GM12878 (cell line): ENCODE measurements around the gene TOMM40.

Experiments
- BHLHE40 ChIP-seq, 2 experiments: fragments of 450-650 bp in 1 of 2; IDR thresholded peaks; 2 replicates each; pipeline ENCODE4 v1.6.1; 2011 to 2017; ENCODE audit warnings: low read depth in 2 of 2, borderline replicate concordance in 1 of 2, improper control_type of control experiment in 1 of 2, low read length in 1 of 2, mild to moderate bottlenecking in 1 of 2
- CHD2 ChIP-seq: IDR thresholded peaks from 2 replicates; pipeline ENCODE4 v1.6.1; 2011; ENCODE audit warnings: low read depth, low read length, improper control_type of control experiment, borderline replicate concordance
- CTCF ChIP-seq, 3 experiments: IDR thresholded peaks in 2 of 3; conservative IDR thresholded peaks in 1 of 3; 2 replicates each; pipeline ENCODE4 v1.5.1; 2011; ENCODE audit warnings: low read depth in 3 of 3, low read length in 3 of 3, mild to moderate bottlenecking in 3 of 3, control low read depth in 2 of 3, moderate library complexity in 2 of 3, inconsistent platforms in 1 of 3, mixed read lengths in 1 of 3; ENCODE audit not compliant: control insufficient read depth in 2 of 3, insufficient read depth in 1 of 3; ENCODE audit errors: extremely low read depth in 1 of 3
- EP300 ChIP-seq, 2 experiments: fragments of 150-350 bp in 1 of 2; IDR thresholded peaks; 2 replicates each; pipeline ENCODE4 v1.6.1; 2011 to 2012; ENCODE audit warnings: low read depth in 2 of 2, low read length in 2 of 2, borderline replicate concordance in 1 of 2, improper control_type of control experiment in 1 of 2, inconsistent platforms in 1 of 2; ENCODE audit not compliant: control insufficient read depth in 1 of 2
- EZH2 ChIP-seq: IDR thresholded peaks from 2 replicates; pipeline ENCODE4 v1.6.1; 2012; ENCODE audit warnings: low read depth, mild to moderate bottlenecking, control low read depth, inconsistent platforms, low read length, borderline replicate concordance; ENCODE audit not compliant: control insufficient read depth
- IKZF1 ChIP-seq: fragments of 450-650 bp; conservative IDR thresholded peaks from 2 replicates; pipeline ENCODE4 v1.6.1; 2017; ENCODE audit warnings: antibody characterized with exemption, mild to moderate bottlenecking
- RBBP5 ChIP-seq: fragments of 200-600 bp; sonication (generic); conservative IDR thresholded peaks from 2 replicates; pipeline ENCODE4 v1.6.1; 2016
- TARDBP ChIP-seq: IDR thresholded peaks from 2 replicates; pipeline ENCODE4 v1.6.1; 2016; ENCODE audit warnings: borderline replicate concordance

GRCh38 chr19:44951179-44952159, 60.4 kb downstream of the TOMM40 start:
- TF ChIP-seq CTCF (IDR thresholded peaks at IDR 0.05 in 2 of 3, conservative IDR thresholded peaks at IDR 0.05 in 1 of 3; ENCODE audit: control insufficient read depth in 2 of 3, extremely low read depth in 1 of 3, insufficient read depth in 1 of 3, low read depth in 3 of 3, low read length in 3 of 3) (peak; percentile 67 to 80 (median 78)), CHD2 (no peak), RBBP5 (no peak), EZH2 (no peak), IKZF1 (no peak), BHLHE40 (IDR thresholded peaks at IDR 0.05; ENCODE audit: borderline replicate concordance in 1 of 2, low read depth in 2 of 2, low read length in 1 of 2) (no peak), EP300 (IDR thresholded peaks at IDR 0.05; ENCODE audit: borderline replicate concordance in 1 of 2, control insufficient read depth in 1 of 2, low read depth in 2 of 2, low read length in 2 of 2) (no peak), TARDBP (no peak)
